B cell (primary cell): Measurements from ENCODE around the gene CCDC68. TPM values are rescaled to one million over a fixed set of nuclear protein-coding genes. Genes with fewer than 3 reads are reported as not detected.
"Not testable (repeated sequence)": the region's sequence is repeated elsewhere in the genome, so short reads cannot be mapped to it uniquely, and the experiment has no call there.

Source experiments
- ATAC-seq: fragments of 200-7000 bp; cut with Tn5 transposase; one replicate; pipeline ENCODE4 v1.10.0; 2021; ENCODE audit warnings: low read depth, mild to moderate bottlenecking, moderate number of reproducible peaks, moderate library complexity
- CTCF ChIA-PET: fragments of 350-600 bp; sonication (Branson Sonifier 250); formaldehyde crosslinking; loops from one replicate; lab custom pipeline; 2021; ENCODE audit warnings: antibody characterized with exemption, inconsistent platforms; lab: Charles Lee
- POLR2A ChIA-PET: fragments of 350-600 bp; sonication (Branson Sonifier 250); formaldehyde crosslinking; loops from one replicate; lab custom pipeline; 2021; ENCODE audit warnings: antibody characterized with exemption; lab: Charles Lee
- DNase-seq: peaks from one replicate; pipeline ENCODE4 v3.0.0; 2013
- H2AFZ ChIP-seq: 2 replicates; pipeline ENCODE4 v1.6.1; 2012; ENCODE audit warnings: mild to moderate bottlenecking, low read depth, low read length; ENCODE audit not compliant: insufficient read depth, poor library complexity, severe bottlenecking
- H3K27ac ChIP-seq, 2 donors: 1 replicate in 1 of 2; 2 replicates in 1 of 2; pipeline ENCODE4 v1.5.1; 2012 to 2013; ENCODE audit warnings: low read length in 2 of 2, mild to moderate bottlenecking in 2 of 2, moderate library complexity in 1 of 2
- H3K27me3 ChIP-seq, 4 experiments: fragments of 200-600 bp in 1 of 4; sonication (generic) in 1 of 4; replicated peaks in 1 of 4; 1 replicate in 2 of 4; 2 replicates in 2 of 4; pipeline versions ENCODE4 v1.6.1 to v1.7.0; 2013 to 2016; ENCODE audit warnings: low read length in 3 of 4, mild to moderate bottlenecking in 2 of 4, mixed read lengths in 1 of 4, moderate library complexity in 1 of 4; ENCODE audit not compliant: insufficient read depth in 4 of 4, control insufficient read depth in 3 of 4; ENCODE audit errors: control extremely low read depth in 1 of 4
- H3K36me3 ChIP-seq, 2 experiments: replicated peaks in 1 of 2; 1 replicate in 1 of 2; 2 replicates in 1 of 2; pipeline versions ENCODE4 v1.6.1 to v1.7.1; 2013; ENCODE audit warnings: low read length in 1 of 2; ENCODE audit not compliant: insufficient read depth in 2 of 2, control insufficient read depth in 1 of 2; ENCODE audit errors: control extremely low read depth in 1 of 2, extremely low read depth in 1 of 2
- H3K4me1 ChIP-seq, 2 donors: fragments of 200-600 bp in 1 of 2; sonication (generic) in 1 of 2; 1 replicate in 1 of 2; 2 replicates in 1 of 2; pipeline versions ENCODE4 v1.5.1 to v1.6.1; 2013 to 2017; ENCODE audit warnings: low read length in 2 of 2; ENCODE audit not compliant: control insufficient read depth in 2 of 2, insufficient read depth in 2 of 2
- H3K4me2 ChIP-seq: replicated peaks from 2 replicates; pipeline ENCODE3; 2012; ENCODE audit warnings: mild to moderate bottlenecking, low read depth, low read length; ENCODE audit not compliant: poor library complexity, severe bottlenecking
- H3K4me3 ChIP-seq, 5 experiments: fragments of 200-600 bp in 1 of 5; sonication (generic) in 1 of 5; 1 replicate in 3 of 5; 2 replicates in 2 of 5; pipeline versions ENCODE4 v1.5.1 to v1.7.0; 2011 to 2016; ENCODE audit warnings: low read length in 4 of 5, mild to moderate bottlenecking in 4 of 5, low read depth in 2 of 5, control low read depth in 1 of 5, moderate library complexity in 1 of 5; ENCODE audit not compliant: insufficient read depth in 1 of 5; ENCODE audit errors: control extremely low read depth in 1 of 5, extremely low read depth in 1 of 5
- H3K79me2 ChIP-seq: fragments of 200-600 bp; sonication (generic); one replicate; pipeline ENCODE4 v1.6.0; 2016; ENCODE audit warnings: low read length; ENCODE audit not compliant: control insufficient read depth, insufficient read depth
- H3K9ac ChIP-seq: fragments of 200-600 bp; sonication (generic); 2 replicates; pipeline ENCODE4 v1.6.1; 2017; ENCODE audit warnings: mild to moderate bottlenecking, low read length, moderate library complexity
- H3K9me3 ChIP-seq, 3 donors: one replicate each; pipeline versions ENCODE4 v1.6.1 to v1.7.1; 2013; ENCODE audit warnings: low read length in 2 of 3; ENCODE audit not compliant: control insufficient read depth in 2 of 3, insufficient read depth in 1 of 3; ENCODE audit errors: control extremely low read depth in 1 of 3
- H4K20me1 ChIP-seq: 2 replicates; pipeline ENCODE4 v1.6.0; 2012; ENCODE audit warnings: mild to moderate bottlenecking, low read length; ENCODE audit not compliant: insufficient read depth, control insufficient read depth, poor library complexity, severe bottlenecking
- H3K27ac Mint-ChIP-seq: one replicate; pipeline ENCODE4 v1.8.0; 2021; ENCODE audit warnings: mixed read lengths
- H3K27me3 Mint-ChIP-seq: one replicate; pipeline ENCODE4 v1.8.0; 2021; ENCODE audit warnings: mixed read lengths
- H3K4me1 Mint-ChIP-seq: one replicate; pipeline ENCODE4 v1.8.0; 2021; ENCODE audit warnings: mixed read lengths
- H3K4me3 Mint-ChIP-seq: one replicate; pipeline ENCODE4 v1.8.0; 2021; ENCODE audit warnings: mixed read lengths
- H3K9me3 Mint-ChIP-seq: one replicate; pipeline ENCODE4 v1.8.0; 2022; ENCODE audit warnings: mixed read lengths; ENCODE audit not compliant: insufficient read depth
- CTCF ChIP-seq: fragments of 200-600 bp; IDR thresholded peaks from one replicate; pipeline ENCODE4 v1.8.0; 2022; ENCODE audit warnings: antibody characterized with exemption, mild to moderate bottlenecking
- EZH2 ChIP-seq: IDR thresholded peaks from 2 replicates; pipeline ENCODE4 v1.6.1; 2012; ENCODE audit warnings: borderline replicate concordance, low read depth, mild to moderate bottlenecking, moderate library complexity, low read length; ENCODE audit not compliant: insufficient read depth, poor library complexity, severe bottlenecking
- WGBS: methylation state at CpG from one replicate; pipeline ENCODE4 v1.1.5; 2013; ENCODE audit warnings: missing lambda C conversion rate; ENCODE audit not compliant: insufficient coverage; 5-methylcytosine and 5-hydroxymethylcytosine counted together
- intact Hi-C: fragments of 100-400 bp; cut with micrococcal nuclease; formaldehyde crosslinking; loops from one replicate; pipeline ENCODE4 v1.10.0; 2022
- polyA plus RNA-seq: library from polyadenylated mRNA; depleted of rRNA; stranded (reverse); fragments of >200 nt; gene quantifications from 2 replicates; pipeline ENCODE4 v1.2.3, GENCODE V29; 2012
- total RNA-seq, 2 donors: library from RNA; stranded (reverse); fragments of 120-200 nt in 1 of 2; gene quantifications; 1 replicate in 1 of 2; 2 replicates in 1 of 2; pipeline versions ENCODE4 v1.2.3 to v1.2.4, GENCODE V29; 2013 to 2022

The CCDC68 gene
- total and polyA plus RNA-seq, 2 donors (not counting 1 experiment from before 2014, with no cell fraction given): 0.01 to 0.32 TPM

DNA sequence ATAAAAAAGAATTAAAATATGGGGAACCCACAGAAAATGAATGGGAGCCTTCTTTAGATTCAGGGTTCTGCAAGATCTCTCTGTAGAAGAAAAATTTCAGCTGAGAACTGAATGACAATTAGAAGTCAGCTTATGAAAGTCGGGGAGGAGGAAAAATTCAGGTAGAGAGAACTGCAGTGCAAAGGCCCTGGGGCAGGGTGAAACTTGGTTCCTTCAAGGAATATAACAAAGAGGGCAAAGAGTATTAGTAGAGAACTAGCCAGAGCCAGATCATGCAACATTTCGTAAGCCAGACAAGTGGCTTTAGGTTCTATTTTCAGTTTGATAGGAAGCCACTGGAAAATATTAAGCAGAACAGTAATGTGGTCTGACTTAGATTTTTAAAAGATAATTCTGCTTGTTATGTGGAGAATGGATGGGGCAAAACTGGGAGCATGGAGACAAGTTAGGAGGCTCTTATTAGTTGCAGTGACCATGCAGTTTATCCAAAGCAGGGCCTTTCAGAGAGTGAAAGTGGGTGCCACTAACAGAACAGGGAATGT is 103.1 kb downstream of the CCDC68 start:
- POLR2A ChIA-PET: no interaction called here

DNA sequence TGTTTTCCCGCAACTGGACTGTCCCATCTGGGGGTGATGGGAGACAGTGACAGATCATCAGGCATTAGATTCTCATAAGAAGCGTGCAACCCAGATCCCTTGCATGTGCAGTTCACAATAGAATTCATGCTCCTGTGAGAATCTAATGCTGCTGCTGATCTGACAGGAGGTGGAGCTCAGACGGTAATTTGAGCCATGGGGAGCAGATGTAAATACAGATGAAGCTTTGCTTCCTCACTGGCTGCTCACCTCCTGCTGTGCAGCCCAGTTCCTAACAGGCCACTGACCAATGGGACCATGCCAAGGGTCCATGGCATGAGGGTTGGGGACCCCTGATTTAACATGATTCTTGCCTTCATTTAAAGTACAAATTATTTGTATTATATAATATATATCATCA is 104.2 kb downstream of the CCDC68 start:
- POLR2A ChIA-PET, H3K27me3 ChIP-seq, H3K9ac ChIP-seq, H3K4me3 ChIP-seq, H3K4me2 ChIP-seq, intact Hi-C loops, H3K4me3 Mint-ChIP-seq, H3K36me3 ChIP-seq, H3K9me3 ChIP-seq, CTCF ChIA-PET, H3K27me3 Mint-ChIP-seq, H4K20me1 ChIP-seq, H3K9me3 Mint-ChIP-seq, H3K27ac ChIP-seq, DNase-seq, H3K4me1 Mint-ChIP-seq, H2AFZ ChIP-seq, H3K79me2 ChIP-seq, H3K4me1 ChIP-seq, ATAC-seq, H3K27ac Mint-ChIP-seq: not testable (repeated sequence)
- WGBS: 100% methylated on average over 3 of the region's 3 CpGs

More for the DNA sequence above, 103.1 kb downstream of the CCDC68 start:
- Mint-ChIP-seq H3K27me3 (peaks cover 7% of the 10 kb centered on the region), H3K27ac (no peak overlapping the region), H3K4me3 (no peak overlapping the region), H3K4me1 (no peaks in the 10 kb centered on the region), H3K9me3 (no peaks in the 10 kb centered on the region)
- ATAC-seq (no peak), DNase-seq (no peak)
- 50% methylated on average over 2 of the region's 2 CpGs for whole genome bisulfite sequencing
- Histone ChIP-seq H3K9me3 (no peaks in the 10 kb centered on the region), H3K4me1 (no peaks in the 10 kb centered on the region), H3K27ac (no peak overlapping the region), H3K36me3 (no peaks in the 10 kb centered on the region), H3K4me2 (no peak overlapping the region), H4K20me1 (no peaks in the 10 kb centered on the region), H3K9ac (no peak overlapping the region), H3K4me3 (no peak overlapping the region), H2AFZ (no peak overlapping the region), H3K79me2 (no peaks in the 10 kb centered on the region), H3K27me3 (no peaks in the 10 kb centered on the region)
- CTCF ChIA-PET: no interaction called here
- intact Hi-C loops: no loop called here
- no peak for TF ChIP-seq EZH2
- no peak for TF ChIP-seq CTCF
